Measurements from ENCODE around the gene PHAX.

Gene PHAX

DNA sequence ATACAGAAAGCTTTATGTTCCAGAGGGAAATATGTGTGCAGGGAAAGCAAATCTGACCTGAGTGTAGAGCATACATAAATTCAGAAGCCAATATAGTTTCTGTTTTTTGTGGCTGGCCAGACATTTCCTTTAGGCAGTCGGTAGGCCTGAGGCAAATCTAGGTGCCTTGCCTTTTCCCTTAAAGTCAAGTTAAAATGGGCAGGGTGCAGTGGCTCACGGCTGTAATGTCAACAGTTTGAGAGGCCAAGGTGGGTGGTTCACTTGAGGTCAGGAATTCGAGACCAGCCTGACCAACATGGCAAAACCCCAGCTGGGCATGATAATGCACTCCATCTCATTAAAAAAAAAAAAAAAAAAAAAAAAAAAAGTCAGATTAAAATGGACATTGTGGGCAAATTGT, 31.2 kb downstream of the PHAX start:
- TF ChIP-seq, protein P1, sequence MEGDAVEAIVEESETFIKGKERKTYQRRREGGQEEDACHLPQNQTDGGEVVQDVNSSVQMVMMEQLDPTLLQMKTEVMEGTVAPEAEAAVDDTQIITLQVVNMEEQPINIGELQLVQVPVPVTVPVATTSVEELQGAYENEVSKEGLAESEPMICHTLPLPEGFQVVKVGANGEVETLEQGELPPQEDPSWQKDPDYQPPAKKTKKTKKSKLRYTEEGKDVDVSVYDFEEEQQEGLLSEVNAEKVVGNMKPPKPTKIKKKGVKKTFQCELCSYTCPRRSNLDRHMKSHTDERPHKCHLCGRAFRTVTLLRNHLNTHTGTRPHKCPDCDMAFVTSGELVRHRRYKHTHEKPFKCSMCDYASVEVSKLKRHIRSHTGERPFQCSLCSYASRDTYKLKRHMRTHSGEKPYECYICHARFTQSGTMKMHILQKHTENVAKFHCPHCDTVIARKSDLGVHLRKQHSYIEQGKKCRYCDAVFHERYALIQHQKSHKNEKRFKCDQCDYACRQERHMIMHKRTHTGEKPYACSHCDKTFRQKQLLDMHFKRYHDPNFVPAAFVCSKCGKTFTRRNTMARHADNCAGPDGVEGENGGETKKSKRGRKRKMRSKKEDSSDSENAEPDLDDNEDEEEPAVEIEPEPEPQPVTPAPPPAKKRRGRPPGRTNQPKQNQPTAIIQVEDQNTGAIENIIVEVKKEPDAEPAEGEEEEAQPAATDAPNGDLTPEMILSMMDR (IDR thresholded peaks at IDR 0.05; ENCODE audit: low read depth, low read length): no peak
- no peak overlapping the region for H3K4me3 ChIP-seq (ENCODE audit: low read depth, low read length)

DNA sequence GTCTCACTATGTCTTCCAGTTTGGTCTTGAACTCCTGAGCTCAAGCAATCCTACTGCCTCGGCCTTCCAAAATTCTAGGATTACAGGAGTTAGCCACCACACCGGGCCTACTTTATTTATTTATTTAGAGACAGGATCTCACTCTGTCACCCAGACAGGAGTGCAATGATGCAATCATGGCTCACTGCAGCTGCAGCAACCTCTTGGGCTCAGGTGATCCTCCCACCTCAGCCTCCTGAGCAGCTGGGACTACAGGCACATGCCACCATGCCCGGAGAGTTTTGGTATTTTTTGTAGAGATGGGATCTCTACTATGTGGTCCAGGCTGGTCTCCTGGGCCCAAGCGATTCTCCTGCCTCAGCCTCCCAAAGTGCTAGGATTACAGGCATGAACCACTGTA, 32.8 kb downstream of the PHAX start:
- H3K4me3 ChIP-seq (ENCODE audit: low read depth, low read length): no peak overlapping the region
- TF ChIP-seq, protein P1 (IDR thresholded peaks at IDR 0.05; ENCODE audit: low read depth, low read length): no peak

DNA sequence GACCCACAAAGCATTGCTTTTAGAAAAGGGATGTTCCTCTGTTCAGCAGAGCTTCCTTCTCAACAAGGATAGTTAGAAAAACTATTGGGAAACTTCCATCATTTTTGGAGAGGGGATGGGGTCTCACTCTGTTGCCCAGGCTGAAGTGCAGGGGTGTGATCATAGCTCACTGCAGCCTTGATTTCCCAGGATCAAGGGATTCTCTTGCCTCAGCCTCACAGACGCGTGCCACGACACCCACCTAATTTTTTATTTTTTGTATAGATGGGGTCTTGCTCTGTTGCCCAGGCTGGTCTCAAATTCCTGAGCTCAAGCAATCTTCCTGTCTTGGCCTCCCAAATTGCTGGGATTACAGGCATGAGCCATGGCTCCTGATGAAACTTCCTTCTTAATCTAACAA, 34.8 kb downstream of the PHAX start:
- H3K4me3 ChIP-seq (ENCODE audit: low read depth, low read length): no peak overlapping the region
- TF ChIP-seq, protein P1 (IDR thresholded peaks at IDR 0.05; ENCODE audit: low read depth, low read length): no peak

DNA sequence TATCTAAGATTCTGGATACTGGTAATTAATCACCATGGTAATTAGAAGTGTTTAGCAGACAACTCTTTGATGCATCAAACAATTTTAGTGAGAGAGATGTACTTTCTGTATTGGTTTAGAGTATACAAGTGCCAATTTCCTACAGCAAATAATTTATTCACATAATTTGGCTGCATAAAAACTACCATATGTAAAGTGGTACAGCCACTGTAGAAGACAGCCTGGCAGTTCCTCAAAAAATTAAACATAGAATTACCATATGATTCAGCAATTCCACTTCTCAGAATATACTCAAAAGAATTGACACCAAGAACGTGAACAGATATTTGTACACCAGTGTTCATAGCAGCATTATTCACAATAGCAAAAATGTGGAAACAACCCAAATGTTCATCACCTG, 36.2 kb downstream of the PHAX start:
- TF ChIP-seq, protein P1 (IDR thresholded peaks at IDR 0.05; ENCODE audit: low read depth, low read length): no peak
- H3K4me3 ChIP-seq (ENCODE audit: low read depth, low read length): no peak overlapping the region

DNA sequence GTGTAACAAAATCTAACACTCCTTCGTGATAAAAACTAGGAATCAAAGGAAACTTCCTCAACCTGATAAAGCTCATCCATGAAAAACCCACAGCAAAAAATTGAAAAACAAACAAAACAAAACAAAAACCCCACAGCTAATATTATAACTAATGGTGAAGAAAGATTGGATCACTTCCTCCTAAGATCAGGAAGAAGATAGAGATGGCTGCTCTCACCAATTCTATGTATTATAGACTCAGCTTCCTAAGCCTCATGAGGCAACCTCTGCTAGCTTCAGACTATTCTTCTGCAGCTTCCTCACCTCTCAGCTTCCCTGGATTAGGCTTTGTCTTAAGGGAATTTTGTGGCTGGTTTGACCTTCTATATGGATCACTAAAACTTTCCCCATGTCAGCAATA, 40.1 kb downstream of the PHAX start:
- TF ChIP-seq, protein P1 (IDR thresholded peaks at IDR 0.05; ENCODE audit: low read depth, low read length): no peak
- H3K4me3 ChIP-seq (ENCODE audit: low read depth, low read length): no peak overlapping the region

DNA sequence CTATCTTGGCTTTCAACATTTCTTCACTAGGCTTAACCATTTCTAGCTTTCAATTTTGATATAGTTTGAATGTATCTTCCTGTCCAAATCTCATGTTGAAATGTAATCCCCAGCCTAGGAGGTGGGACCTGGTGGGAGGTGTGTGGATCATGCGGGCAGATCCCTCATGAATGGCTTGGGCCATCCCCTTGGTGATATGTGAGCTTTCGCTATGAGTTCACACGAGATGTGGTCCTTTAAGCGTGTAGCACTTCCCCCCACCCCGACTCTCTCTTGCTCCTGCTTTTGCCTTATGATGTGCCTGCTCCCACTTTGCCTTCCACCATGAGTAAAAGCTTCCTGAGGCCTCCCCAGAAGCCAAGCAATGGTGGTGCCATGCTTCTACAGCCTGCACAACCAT, 40.6 kb downstream of the PHAX start:
- TF ChIP-seq, protein P1 (IDR thresholded peaks at IDR 0.05; ENCODE audit: low read depth, low read length): no peak
- H3K4me3 ChIP-seq (ENCODE audit: low read depth, low read length): no peak overlapping the region

DNA sequence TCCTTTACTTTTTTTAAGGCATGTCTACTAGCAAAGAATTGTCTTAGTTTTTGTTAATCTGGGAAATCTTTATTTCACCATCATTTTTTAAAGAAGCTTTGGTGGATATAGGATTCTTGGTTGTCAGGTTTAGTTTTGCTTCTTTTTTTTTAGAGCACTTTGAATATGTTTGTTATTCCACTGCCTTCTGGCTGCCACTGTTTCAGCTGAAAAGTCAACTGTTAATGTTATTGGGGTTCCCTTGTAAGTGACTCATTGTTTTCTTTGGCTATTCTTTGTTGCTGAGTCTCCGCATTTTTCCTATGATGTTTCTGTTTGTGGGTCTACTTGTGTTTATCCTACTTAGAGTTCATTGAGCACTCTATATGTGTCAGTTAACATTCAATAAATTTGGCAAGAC, 44.4 kb downstream of the PHAX start:
- TF ChIP-seq, protein P1 (IDR thresholded peaks at IDR 0.05; ENCODE audit: low read depth, low read length): no peak
- H3K4me3 ChIP-seq (ENCODE audit: low read depth, low read length): no peak overlapping the region

Measured in WI38 (cell line).